SK-N-SH (cell line): Measurements from ENCODE around the gene SSTR3. TPM values are rescaled to one million over a fixed set of nuclear protein-coding genes. Genes with fewer than 3 reads are reported as not detected.

ENCODE experiments used
- CTCF ChIA-PET: fragments of 300-600, 350-600 bp; formaldehyde crosslinking; extraction: SDS; loops from one replicate; lab custom pipeline; 2021; lab: Yijun Ruan, JAX
- POLR2A ChIA-PET: fragments of 350-600 bp; sonication (Branson Sonifier 250); formaldehyde crosslinking; extraction: SDS; loops from one replicate; lab custom pipeline; 2020; ENCODE audit warnings: antibody characterized with exemption, inconsistent platforms; lab: Yijun Ruan, JAX
- DNase-seq: peaks from one replicate; pipeline ENCODE4 v3.0.0; 2012
- H2AFZ ChIP-seq: fragments of 200-600 bp; sonication (generic); 2 replicates; pipeline ENCODE4 v1.8.1; 2016; ENCODE audit warnings: antibody characterized with exemption, mild to moderate bottlenecking, low read depth
- H3F3A ChIP-seq: fragments of 200-600 bp; sonication (generic); replicated peaks from 2 replicates; pipeline ENCODE3; 2016; ENCODE audit warnings: antibody characterized with exemption, mild to moderate bottlenecking; ENCODE audit not compliant: insufficient read depth
- H3K27ac ChIP-seq, 2 experiments: fragments of 200-500 bp in 1 of 2; fragments of 200-600 bp in 1 of 2; sonication (Bioruptor generic) in 1 of 2; sonication (generic), shearing (Covaris generic) in 1 of 2; 2 replicates each; pipeline versions ENCODE4 v1.5.1 to v1.6.1; 2014 to 2016; ENCODE audit warnings: low read depth in 2 of 2, inconsistent platforms in 1 of 2, low read length in 1 of 2, mild to moderate bottlenecking in 1 of 2, mixed read lengths in 1 of 2
- H3K27me3 ChIP-seq: fragments of 200-600 bp; sonication (generic), shearing (Covaris generic); 2 replicates; pipeline ENCODE4 v1.6.1; 2016; ENCODE audit warnings: mixed run types; ENCODE audit not compliant: insufficient read depth
- H3K36me3 ChIP-seq, 2 experiments: fragments of 200-500 bp in 1 of 2; fragments of 200-600 bp in 1 of 2; sonication (Bioruptor generic) in 1 of 2; sonication (generic) in 1 of 2; replicated peaks in 1 of 2; 2 replicates each; pipeline versions ENCODE3 to v1.5.1; 2014 to 2016; ENCODE audit warnings: low read length in 1 of 2, mild to moderate bottlenecking in 1 of 2; ENCODE audit not compliant: insufficient read depth in 2 of 2, control insufficient read depth in 1 of 2
- H3K4me1 ChIP-seq, 2 experiments: fragments of 200-500 bp in 1 of 2; fragments of 200-600 bp in 1 of 2; sonication (Bioruptor generic) in 1 of 2; sonication (generic), shearing (Covaris generic) in 1 of 2; 2 replicates each; pipeline versions ENCODE4 v1.5.1 to v1.6.1; 2014 to 2016; ENCODE audit warnings: low read depth in 1 of 2, low read length in 1 of 2, mixed run types in 1 of 2; ENCODE audit not compliant: insufficient read depth in 2 of 2, control insufficient read depth in 1 of 2
- H3K4me2 ChIP-seq: fragments of 200-600 bp; sonication (generic), shearing (Covaris generic); 2 replicates; pipeline ENCODE4 v1.6.1; 2017; ENCODE audit warnings: mixed run types
- H3K4me3 ChIP-seq, 2 experiments: fragments of 200-500 bp in 1 of 2; fragments of 200-600 bp in 1 of 2; sonication (Bioruptor generic) in 1 of 2; sonication (generic), shearing (Covaris generic) in 1 of 2; 2 replicates each; pipeline versions ENCODE4 v1.5.1 to v1.8.1; 2014 to 2016; ENCODE audit warnings: low read depth in 2 of 2, inconsistent platforms in 1 of 2, low read length in 1 of 2, mild to moderate bottlenecking in 1 of 2, mixed read lengths in 1 of 2, moderate library complexity in 1 of 2
- H3K79me2 ChIP-seq: fragments of 200-600 bp; sonication (generic); 2 replicates; pipeline ENCODE4 v1.8.1; 2017; ENCODE audit warnings: mild to moderate bottlenecking; ENCODE audit not compliant: insufficient read depth
- H3K9ac ChIP-seq: fragments of 200-600 bp; sonication (generic); 2 replicates; pipeline ENCODE4 v1.6.1; 2017; ENCODE audit warnings: mixed run types
- H3K9me2 ChIP-seq: fragments of 200-600 bp; sonication (generic); 2 replicates; pipeline ENCODE4 v1.6.1; 2017; ENCODE audit warnings: mixed run types
- H3K9me3 ChIP-seq: fragments of 200-600 bp; sonication (generic); 2 replicates; pipeline ENCODE4 v1.6.1; 2017; ENCODE audit warnings: mixed run types, mild to moderate bottlenecking, moderate library complexity
- H4K20me1 ChIP-seq: fragments of 200-600 bp; sonication (generic); 2 replicates; pipeline ENCODE4 v1.6.1; 2017; ENCODE audit warnings: mild to moderate bottlenecking, mixed run types; ENCODE audit not compliant: insufficient read depth
- CTCF ChIP-seq: fragments of 200-600 bp; sonication (generic); IDR thresholded peaks from 2 replicates; pipeline ENCODE4 v1.6.1; 2017; ENCODE audit warnings: antibody characterized with exemption, mild to moderate bottlenecking, moderate library complexity
- ELF1 ChIP-seq: IDR thresholded peaks from 2 replicates; pipeline ENCODE4 v1.4.0; 2012
- EZH2phosphoT487 ChIP-seq: fragments of 200-600 bp; sonication (generic); IDR thresholded peaks from 2 replicates; pipeline ENCODE4 v1.6.1; 2017; ENCODE audit warnings: low read depth, mixed run types, mild to moderate bottlenecking, antibody characterized with exemption, moderate library complexity, borderline replicate concordance
- FOSL2 ChIP-seq: IDR thresholded peaks from 2 replicates; pipeline ENCODE4 v1.4.0; 2012; ENCODE audit warnings: low read depth, mild to moderate bottlenecking, moderate library complexity, borderline replicate concordance
- FOXM1 ChIP-seq: IDR thresholded peaks from 2 replicates; pipeline ENCODE4 v1.4.0; 2012; ENCODE audit warnings: low read depth, mild to moderate bottlenecking
- GABPA ChIP-seq: IDR thresholded peaks from 2 replicates; pipeline ENCODE4 v1.4.0; 2012; ENCODE audit warnings: low read depth, mild to moderate bottlenecking
- GATA2 ChIP-seq: sonication (generic); formaldehyde crosslinking; IDR thresholded peaks from 2 replicates; pipeline ENCODE4 v1.5.0; 2020; ENCODE audit warnings: mild to moderate bottlenecking, missing genetic modification reagents
- MEF2A ChIP-seq: IDR thresholded peaks from 2 replicates; pipeline ENCODE4 v1.4.0; 2012; ENCODE audit warnings: low read depth, borderline replicate concordance
- MXI1 ChIP-seq: IDR thresholded peaks from 2 replicates; pipeline ENCODE4 v1.6.1; 2012; ENCODE audit warnings: mild to moderate bottlenecking, low read depth, low read length, improper control_type of control experiment
- RAD21 ChIP-seq: IDR thresholded peaks from 2 replicates; pipeline ENCODE4 v1.6.1; 2012; ENCODE audit warnings: mild to moderate bottlenecking, low read length
- RCOR1 ChIP-seq: fragments of 150-350 bp; IDR thresholded peaks from 2 replicates; pipeline ENCODE4 v1.6.1; 2017; ENCODE audit warnings: antibody characterized with exemption, low read length
- RFX5 ChIP-seq: IDR thresholded peaks from 2 replicates; pipeline ENCODE4 v1.6.1; 2012; ENCODE audit warnings: mild to moderate bottlenecking, improper control_type of control experiment, low read length
- RXRA ChIP-seq: IDR thresholded peaks from 2 replicates; pipeline ENCODE4 v1.4.0; 2012; ENCODE audit warnings: low read depth, mild to moderate bottlenecking, borderline replicate concordance
- TAF1 ChIP-seq: IDR thresholded peaks from 2 replicates; pipeline ENCODE4 v1.6.1; 2012; ENCODE audit warnings: low read depth, mild to moderate bottlenecking, low read length, moderate library complexity, borderline replicate concordance
- USF1 ChIP-seq: IDR thresholded peaks from 2 replicates; pipeline ENCODE4 v1.4.0; 2012; ENCODE audit warnings: low read depth, borderline replicate concordance
- USF2 ChIP-seq: fragments of 150-350 bp; IDR thresholded peaks from 2 replicates; pipeline ENCODE4 v1.6.1; 2017; ENCODE audit warnings: antibody characterized with exemption, low read length, low read depth, borderline replicate concordance
- YY1 ChIP-seq: IDR thresholded peaks from 2 replicates; pipeline ENCODE4 v1.4.0; 2012; ENCODE audit warnings: low read depth, mild to moderate bottlenecking
- WGBS: methylation state at CpG from one replicate; pipeline ENCODE4 v1.1.6; 2017; ENCODE audit warnings: low lambda C conversion rate; 5-methylcytosine and 5-hydroxymethylcytosine counted together
- polyA plus RNA-seq, 3 experiments: library from polyadenylated mRNA; depleted of rRNA; stranded (reverse); fragments of >200 nt; gene quantifications; 2 replicates each; pipeline ENCODE4 v1.2.3, GENCODE V29; 2012

The SSTR3 gene
- polyA plus RNA-seq, 1 of the 3 experiments (the other 2 are of a cell fraction): not detected

GRCh38 chr22:37163575-37164504 lies 48.4 kb downstream of the SSTR3 start:
- no peaks in the 10 kb centered on the region for H3K36me3 ChIP-seq
- 85% methylated on average over 17 of the region's 22 CpGs for WGBS
- ChIA-PET CTCF (interaction anchor here (8.0 kb wide), 1 partner anchor 35 kb away, joined by 156 read pairs; no protein-coding TSS in a partner anchor), POLR2A (no interaction called here)
- no peak overlapping the region for H2AFZ ChIP-seq
- H4K20me1 ChIP-seq: no peaks in the 10 kb centered on the region
- no peak overlapping the region for H3K4me3 ChIP-seq
- H3K9me3 ChIP-seq: no peaks in the 10 kb centered on the region
- no peaks in the 10 kb centered on the region for H3F3A ChIP-seq
- H3K9me2 ChIP-seq: no peaks in the 10 kb centered on the region
- H3K27me3 ChIP-seq: no peaks in the 10 kb centered on the region
- H3K4me1 ChIP-seq: peaks cover 0 to 17% of the 10 kb centered on the region in 2 experiments; a peak in 1 of 4 replicates
- DNase-seq: no peak
- no peak overlapping the region for H3K9ac ChIP-seq
- no peak overlapping the region for H3K4me2 ChIP-seq
- H3K79me2 ChIP-seq: no peaks in the 10 kb centered on the region
- no peak for TF ChIP-seq USF2
- TF ChIP-seq MXI1: no peak
- no peak for TF ChIP-seq RAD21
- TF ChIP-seq FOXM1: no peak
- no peak for TF ChIP-seq RCOR1
- no peak for TF ChIP-seq FOSL2
- no peak overlapping the region for H3K27ac ChIP-seq

- H2AFZ ChIP-seq: no peak overlapping the region
- CTCF ChIA-PET: interaction anchor here (8.0 kb wide), 1 partner anchor 36 kb away, joined by 156 read pairs; no protein-coding TSS in a partner anchor
- no peak for TF ChIP-seq RXRA
- TF ChIP-seq MEF2A: no peak
- TF ChIP-seq GATA2 (CRISPR knock-in tag): no peak
- TF ChIP-seq USF1: no peak
- no peak for TF ChIP-seq RFX5
- no peak for TF ChIP-seq ELF1
- no peak for TF ChIP-seq GABPA
- TF ChIP-seq USF2: no peak
- TF ChIP-seq TAF1: no peak
- TF ChIP-seq YY1: no peak
- TF ChIP-seq EZH2phosphoT487: no peak
- no peak for TF ChIP-seq CTCF
- no peak overlapping the region for H3K9ac ChIP-seq
- no peaks in the 10 kb centered on the region for H3K79me2 ChIP-seq
- no peaks in the 10 kb centered on the region for H3K9me3 ChIP-seq
- no peaks in the 10 kb centered on the region for H3K9me2 ChIP-seq
- no peaks in the 10 kb centered on the region for H4K20me1 ChIP-seq
- POLR2A ChIA-PET: no interaction called here
- no peaks in the 10 kb centered on the region for H3K27me3 ChIP-seq
- no peak overlapping the region for H3K4me2 ChIP-seq
- peaks cover 0 to 17% of the 10 kb centered on the region in 2 experiments; a peak in 1 of 4 replicates for H3K4me1 ChIP-seq
- no peaks in the 10 kb centered on the region for H3F3A ChIP-seq
- no peak overlapping the region for H3K27ac ChIP-seq
- H3K4me3 ChIP-seq: no peak overlapping the region
- 67% methylated on average over 3 of the region's 5 CpGs for WGBS
- no peaks in the 10 kb centered on the region for H3K36me3 ChIP-seq
- no peak for DNase-seq
Observed at GRCh38 chr22:37163096-37163489, 49.2 kb downstream of the SSTR3 start.
